VCaP (cell line): ENCODE results near the gene CFAP299.
A peak's percentile ranks its signal among the peaks of the same experiment; 100 is the strongest.

ENCODE experiments used
- H3K27ac ChIP-seq: fragments of 450-650 bp; 2 replicates; pipeline ENCODE4 v1.5.1; 2017
- TF ChIP-seq, protein P1 (sequence below): fragments of 450-650 bp; conservative IDR thresholded peaks from 2 replicates; pipeline ENCODE4 v1.5.1; 2017; ENCODE audit warnings: mild to moderate bottlenecking, moderate library complexity

The CFAP299 gene

DNA sequence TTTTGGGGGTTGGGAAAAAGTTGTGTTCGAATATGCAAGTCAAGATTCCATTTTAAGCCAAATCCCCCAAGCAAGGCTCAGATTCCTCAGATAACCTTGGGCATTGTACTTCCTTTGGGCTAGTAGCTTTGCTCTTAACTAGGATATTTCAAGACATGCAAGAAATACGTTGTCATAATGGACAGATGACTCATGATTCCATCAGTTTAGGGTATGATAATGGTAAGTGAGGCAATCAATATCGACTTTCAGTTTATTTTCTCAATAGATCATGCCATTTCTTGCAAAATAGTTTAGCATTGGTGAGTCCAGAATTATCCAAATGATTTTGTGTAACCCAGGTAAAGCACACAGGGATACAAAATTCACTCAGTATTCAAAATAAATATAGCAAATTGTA is 25.4 kb downstream of the CFAP299 start:
- H3K27ac ChIP-seq = no peak overlapping the region
- TF ChIP-seq, protein P1, sequence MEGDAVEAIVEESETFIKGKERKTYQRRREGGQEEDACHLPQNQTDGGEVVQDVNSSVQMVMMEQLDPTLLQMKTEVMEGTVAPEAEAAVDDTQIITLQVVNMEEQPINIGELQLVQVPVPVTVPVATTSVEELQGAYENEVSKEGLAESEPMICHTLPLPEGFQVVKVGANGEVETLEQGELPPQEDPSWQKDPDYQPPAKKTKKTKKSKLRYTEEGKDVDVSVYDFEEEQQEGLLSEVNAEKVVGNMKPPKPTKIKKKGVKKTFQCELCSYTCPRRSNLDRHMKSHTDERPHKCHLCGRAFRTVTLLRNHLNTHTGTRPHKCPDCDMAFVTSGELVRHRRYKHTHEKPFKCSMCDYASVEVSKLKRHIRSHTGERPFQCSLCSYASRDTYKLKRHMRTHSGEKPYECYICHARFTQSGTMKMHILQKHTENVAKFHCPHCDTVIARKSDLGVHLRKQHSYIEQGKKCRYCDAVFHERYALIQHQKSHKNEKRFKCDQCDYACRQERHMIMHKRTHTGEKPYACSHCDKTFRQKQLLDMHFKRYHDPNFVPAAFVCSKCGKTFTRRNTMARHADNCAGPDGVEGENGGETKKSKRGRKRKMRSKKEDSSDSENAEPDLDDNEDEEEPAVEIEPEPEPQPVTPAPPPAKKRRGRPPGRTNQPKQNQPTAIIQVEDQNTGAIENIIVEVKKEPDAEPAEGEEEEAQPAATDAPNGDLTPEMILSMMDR = no peak

DNA sequence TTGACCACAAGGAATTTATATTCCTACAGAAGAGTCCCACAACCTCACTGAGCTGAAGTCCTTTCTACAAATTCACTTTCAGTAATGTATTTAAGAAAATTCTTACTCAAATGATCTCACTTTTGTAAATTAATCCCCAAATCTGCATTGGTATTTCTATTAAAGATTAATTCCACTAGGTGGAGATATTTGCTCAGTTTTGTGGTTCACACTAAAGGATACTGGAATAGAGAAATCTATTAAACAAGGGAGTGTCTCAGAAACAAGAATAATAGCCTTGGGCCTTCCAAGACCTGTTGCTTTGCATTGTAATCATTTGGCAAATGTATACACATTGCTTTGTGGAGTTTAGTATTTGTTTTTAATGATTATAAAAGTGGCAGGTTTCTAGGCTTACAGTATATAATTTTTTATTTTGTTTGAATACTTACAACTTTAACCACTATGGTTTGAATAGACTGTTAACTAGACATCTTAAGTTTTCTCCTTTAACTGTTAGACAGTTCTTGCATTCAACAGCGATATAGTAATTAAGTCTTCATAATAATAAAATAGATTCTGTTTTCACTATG is 25.9 kb downstream of the CFAP299 start:
- H3K27ac ChIP-seq = no peak overlapping the region
- TF ChIP-seq, protein P1 = peak; percentile 70

DNA sequence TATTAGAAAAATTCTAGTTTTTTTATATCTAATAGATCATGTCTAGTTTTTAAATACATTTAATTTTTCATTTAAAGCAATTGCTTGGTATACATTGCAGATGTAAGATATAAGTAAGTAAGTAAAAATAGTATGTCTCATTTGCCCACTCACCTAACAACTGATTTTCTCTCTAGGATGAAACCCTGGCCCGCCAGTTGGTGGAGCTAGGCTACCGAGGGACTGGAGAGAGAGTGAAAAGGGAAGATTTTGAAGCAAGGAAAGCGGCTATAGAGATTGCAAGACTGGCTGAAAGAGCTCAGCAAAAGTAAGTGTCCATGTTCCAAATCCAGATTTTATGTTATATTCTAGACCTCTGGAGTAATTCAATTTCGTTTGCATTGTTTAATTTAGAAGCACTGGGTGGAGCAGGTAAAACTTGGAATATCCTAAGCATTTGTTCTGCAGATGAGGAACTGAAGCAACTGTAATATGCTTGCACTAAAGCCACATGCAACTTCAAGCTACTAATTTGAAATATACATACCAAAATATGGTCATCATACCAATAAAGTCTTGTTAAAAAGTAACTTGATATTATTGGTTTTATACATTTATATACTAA is 27.1 kb downstream of the CFAP299 start:
- TF ChIP-seq, protein P1 = peak; percentile 92
- H3K27ac ChIP-seq = no peak overlapping the region

DNA sequence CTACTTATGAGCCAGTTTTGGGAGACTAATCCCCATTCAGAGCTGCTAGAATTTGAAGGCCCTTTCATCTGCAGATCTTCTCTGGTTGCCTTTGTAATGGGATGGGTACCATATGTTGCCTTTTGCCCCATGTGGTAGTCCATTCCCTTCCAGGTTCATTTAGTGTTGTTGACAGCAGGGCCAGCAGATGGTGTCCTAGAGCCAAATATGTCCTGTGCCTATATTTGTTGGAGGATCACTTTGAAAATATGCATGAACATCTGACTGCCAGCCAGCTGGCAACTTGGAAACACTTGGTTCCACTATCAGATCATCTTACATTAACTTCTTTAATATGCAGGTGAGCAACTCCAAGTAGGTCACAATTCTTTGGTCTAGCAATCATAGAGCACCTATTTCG is 30.4 kb downstream of the CFAP299 start:
- TF ChIP-seq, protein P1 = peak; percentile 88
- no peak overlapping the region for H3K27ac ChIP-seq

DNA sequence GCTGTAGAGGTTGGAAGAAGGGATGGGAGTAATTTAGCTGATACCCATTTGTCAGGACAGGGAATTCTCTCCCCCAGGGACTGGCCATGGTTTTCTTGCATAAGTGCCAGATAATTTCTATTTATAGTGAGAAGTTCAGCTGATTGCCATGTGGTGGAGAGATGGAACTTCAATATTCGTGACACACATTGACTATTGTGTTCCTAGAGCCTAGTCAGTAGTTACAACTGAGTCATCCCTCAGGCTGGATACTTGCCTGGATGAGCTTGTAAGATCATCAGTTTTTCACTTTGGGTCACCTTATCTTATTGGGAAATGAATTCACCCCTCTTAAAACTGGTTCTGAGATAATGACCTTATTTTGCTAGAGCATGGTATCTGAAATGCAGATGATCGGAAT is 32.2 kb downstream of the CFAP299 start:
- TF ChIP-seq, protein P1 = no peak
- H3K27ac ChIP-seq = no peak overlapping the region

DNA sequence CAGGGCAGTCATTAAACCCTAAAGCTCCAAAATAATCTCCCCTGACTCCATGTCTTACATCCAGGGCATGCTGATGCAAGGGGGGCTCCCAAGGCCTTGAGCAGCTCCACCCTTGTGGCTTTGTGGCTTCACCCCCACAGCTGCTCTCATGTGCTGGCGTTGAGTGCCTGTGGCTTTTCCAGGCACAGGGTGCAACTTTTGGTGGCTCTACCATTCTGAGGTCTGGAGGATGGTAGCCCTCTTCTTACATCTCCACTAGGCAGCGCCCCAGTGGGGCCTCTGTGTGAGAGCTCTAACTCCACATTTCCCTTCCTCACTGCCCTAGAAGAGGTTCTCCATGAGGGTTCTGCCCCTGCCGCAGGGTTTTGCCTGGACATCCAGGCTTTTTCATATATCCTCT is 35.1 kb downstream of the CFAP299 start:
- TF ChIP-seq, protein P1 = no peak
- H3K27ac ChIP-seq = no peak overlapping the region

DNA sequence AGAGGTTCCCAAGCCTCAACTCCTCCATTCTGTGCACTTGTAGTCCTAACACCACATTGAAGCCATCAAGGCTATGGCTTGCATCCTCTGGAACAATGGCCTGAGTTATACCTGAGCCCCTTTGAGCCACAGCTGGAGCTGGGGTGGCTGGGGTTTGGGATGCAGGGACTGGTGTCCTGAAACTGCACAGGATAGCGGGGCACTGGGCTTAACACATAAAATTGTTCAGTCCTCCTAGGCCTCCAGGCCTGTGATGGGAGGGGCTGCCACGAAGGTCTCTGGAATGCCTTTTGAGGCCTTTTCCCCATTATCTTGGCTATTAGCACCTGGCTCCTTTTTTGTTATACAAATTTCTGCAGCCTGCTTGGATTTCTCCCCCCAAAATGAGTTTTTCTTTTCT is 35.5 kb downstream of the CFAP299 start:
- TF ChIP-seq, protein P1 = no peak
- H3K27ac ChIP-seq = no peak overlapping the region
